GM13977 (cell line): ENCODE data around the gene PDE3B.

Experiments
- DNase-seq: peaks from one replicate; pipeline ENCODE4 v3.0.0; 2012; ENCODE audit warnings: low spot score
- in situ Hi-C: fragments of 300-500 bp; cut with MboI; formaldehyde crosslinking; loops from one replicate; pipeline ENCODE4 v1.12.0; 2022; ENCODE audit warnings: low sequenced_read_pairs, low pct_unique_long_range_greater_than_20kb, mixed read lengths, inconsistent platforms; ENCODE audit not compliant: unreplicated experiment
- TF ChIP-seq, protein P1 (sequence below): IDR thresholded peaks from 2 replicates; pipeline ENCODE4 v1.5.1; 2012; ENCODE audit warnings: mild to moderate bottlenecking, control low read depth; ENCODE audit not compliant: insufficient read depth; ENCODE audit errors: extremely low read depth, missing control alignments

The PDE3B gene

GRCh38 chr11:14914536-14914935 lies 270.9 kb downstream of the PDE3B start:
- DNase-seq, result no peak
- TF ChIP-seq, protein P1, sequence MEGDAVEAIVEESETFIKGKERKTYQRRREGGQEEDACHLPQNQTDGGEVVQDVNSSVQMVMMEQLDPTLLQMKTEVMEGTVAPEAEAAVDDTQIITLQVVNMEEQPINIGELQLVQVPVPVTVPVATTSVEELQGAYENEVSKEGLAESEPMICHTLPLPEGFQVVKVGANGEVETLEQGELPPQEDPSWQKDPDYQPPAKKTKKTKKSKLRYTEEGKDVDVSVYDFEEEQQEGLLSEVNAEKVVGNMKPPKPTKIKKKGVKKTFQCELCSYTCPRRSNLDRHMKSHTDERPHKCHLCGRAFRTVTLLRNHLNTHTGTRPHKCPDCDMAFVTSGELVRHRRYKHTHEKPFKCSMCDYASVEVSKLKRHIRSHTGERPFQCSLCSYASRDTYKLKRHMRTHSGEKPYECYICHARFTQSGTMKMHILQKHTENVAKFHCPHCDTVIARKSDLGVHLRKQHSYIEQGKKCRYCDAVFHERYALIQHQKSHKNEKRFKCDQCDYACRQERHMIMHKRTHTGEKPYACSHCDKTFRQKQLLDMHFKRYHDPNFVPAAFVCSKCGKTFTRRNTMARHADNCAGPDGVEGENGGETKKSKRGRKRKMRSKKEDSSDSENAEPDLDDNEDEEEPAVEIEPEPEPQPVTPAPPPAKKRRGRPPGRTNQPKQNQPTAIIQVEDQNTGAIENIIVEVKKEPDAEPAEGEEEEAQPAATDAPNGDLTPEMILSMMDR, result no peak
- in situ Hi-C loops, result loop anchor here (25.0 kb wide), 2 partner anchors 127 to 273 kb away; no protein-coding TSS in a partner anchor

DNA sequence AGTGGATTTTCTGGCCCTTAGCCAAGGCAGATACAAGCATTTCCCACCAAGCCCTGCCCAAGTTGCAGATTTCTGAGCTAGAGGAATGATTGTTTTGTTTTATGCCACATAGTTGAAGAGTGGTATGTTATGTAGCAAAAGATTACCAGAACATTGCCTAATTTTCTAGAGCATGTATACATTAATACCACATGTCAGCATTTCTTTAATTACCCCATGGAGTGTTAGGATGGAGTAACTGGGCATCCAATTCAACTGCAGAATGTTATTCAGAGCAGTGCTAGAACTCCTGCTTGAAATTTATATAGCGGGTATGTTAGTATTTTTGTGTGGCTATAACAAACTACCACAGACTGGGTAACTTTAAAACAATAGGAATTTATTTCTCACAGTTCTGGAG lies 272.8 kb downstream of the PDE3B start:
- TF ChIP-seq, protein P1, result no peak
- DNase-seq, result no peak
- in situ Hi-C loops, result loop anchor here (25.0 kb wide), 2 partner anchors 129 to 271 kb away; no protein-coding TSS in a partner anchor
